IPS-18c (cell line): ENCODE results near the gene NRXN2.
A peak's percentile ranks its signal among the peaks of the same experiment; 100 is the strongest.

Source experiments
- H3K4me3 ChIP-seq: 2 replicates; pipeline ENCODE4 v1.7.0; 2013; ENCODE audit warnings: low read depth, mild to moderate bottlenecking, low read length, moderate library complexity; ENCODE audit not compliant: insufficient read depth
- H3K9me3 ChIP-seq: one replicate; pipeline ENCODE4 v1.6.1; 2013; ENCODE audit warnings: mild to moderate bottlenecking, low read length, moderate library complexity; ENCODE audit not compliant: control insufficient read depth, insufficient read depth

Gene NRXN2

GRCh38 chr11:64750361-64751054 is 27.5 kb upstream of the NRXN2 start:
- Histone ChIP-seq H3K4me3 (no peak overlapping the region), H3K9me3 (no peaks in the 10 kb centered on the region)

GRCh38 chr11:64747961-64748665 is 25.1 kb upstream of the NRXN2 start:
- Histone ChIP-seq H3K9me3 (no peaks in the 10 kb centered on the region), H3K4me3 (no peak overlapping the region)

- no peaks in the 10 kb centered on the region for H3K9me3 ChIP-seq
- no peak overlapping the region; the same call in 1 of the 2 replicates for H3K4me3 ChIP-seq
These were observed 23.5 kb upstream of the NRXN2 start for GRCh38 chr11:64746486-64746885.

GRCh38 chr11:64745521-64746328 is 22.7 kb upstream of the NRXN2 start:
- H3K9me3 ChIP-seq, result no peaks in the 10 kb centered on the region
- H3K4me3 ChIP-seq, result peak overlapping the region; percentile 65

- H3K4me3 ChIP-seq, result peak overlapping the region; percentile 65
- H3K9me3 ChIP-seq, result no peaks in the 10 kb centered on the region
These were observed 22.2 kb upstream of the NRXN2 start for GRCh38 chr11:64745189-64745520.

DNA sequence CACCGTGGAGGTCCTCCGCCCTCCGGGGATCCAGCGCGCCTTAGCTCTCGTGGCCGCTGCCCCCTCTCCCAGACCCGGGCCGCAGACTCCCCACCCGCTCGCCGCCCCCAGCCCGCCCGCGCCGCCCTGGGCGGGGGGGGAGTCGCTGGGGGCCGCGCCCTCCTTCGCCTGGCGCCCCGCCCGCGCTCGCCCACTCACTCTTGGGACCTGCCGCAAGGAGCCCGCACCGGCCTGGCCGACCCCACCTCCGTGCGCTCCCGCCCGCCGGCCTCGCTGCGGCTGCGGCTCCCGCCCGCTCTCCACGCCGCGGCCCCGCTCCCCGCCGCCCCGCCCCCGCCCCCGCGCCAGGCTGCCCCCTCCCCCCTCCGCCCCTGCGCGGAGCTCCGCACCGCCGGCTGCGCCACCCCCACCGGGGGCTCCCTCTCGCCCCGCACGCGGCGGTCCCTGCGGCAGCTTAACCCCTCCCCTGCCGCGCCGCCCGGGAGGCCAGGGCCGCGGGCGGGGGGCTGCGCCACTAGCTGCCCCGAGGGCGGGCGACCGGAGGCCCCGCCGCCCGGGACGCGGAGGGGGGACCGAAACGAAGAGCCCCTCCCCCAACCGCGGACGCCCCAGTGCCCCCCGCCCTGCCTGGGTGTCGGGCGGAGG is 21.7 kb upstream of the NRXN2 start:
- Histone ChIP-seq H3K4me3 (peak overlapping the region; percentile 65), H3K9me3 (no peaks in the 10 kb centered on the region)

GRCh38 chr11:64743591-64744543 is 20.9 kb upstream of the NRXN2 start, which contains the start of gene RASGRP2:
Gene RASGRP2, minus strand, starts transcription at chr11:64744142. Its CDS starts 1,276 bp downstream, at chr11:64742866.
- H3K9me3 ChIP-seq, result no peaks in the 10 kb centered on the region
- H3K4me3 ChIP-seq, result peak within 1 kb of the TSS; percentile 65

DNA sequence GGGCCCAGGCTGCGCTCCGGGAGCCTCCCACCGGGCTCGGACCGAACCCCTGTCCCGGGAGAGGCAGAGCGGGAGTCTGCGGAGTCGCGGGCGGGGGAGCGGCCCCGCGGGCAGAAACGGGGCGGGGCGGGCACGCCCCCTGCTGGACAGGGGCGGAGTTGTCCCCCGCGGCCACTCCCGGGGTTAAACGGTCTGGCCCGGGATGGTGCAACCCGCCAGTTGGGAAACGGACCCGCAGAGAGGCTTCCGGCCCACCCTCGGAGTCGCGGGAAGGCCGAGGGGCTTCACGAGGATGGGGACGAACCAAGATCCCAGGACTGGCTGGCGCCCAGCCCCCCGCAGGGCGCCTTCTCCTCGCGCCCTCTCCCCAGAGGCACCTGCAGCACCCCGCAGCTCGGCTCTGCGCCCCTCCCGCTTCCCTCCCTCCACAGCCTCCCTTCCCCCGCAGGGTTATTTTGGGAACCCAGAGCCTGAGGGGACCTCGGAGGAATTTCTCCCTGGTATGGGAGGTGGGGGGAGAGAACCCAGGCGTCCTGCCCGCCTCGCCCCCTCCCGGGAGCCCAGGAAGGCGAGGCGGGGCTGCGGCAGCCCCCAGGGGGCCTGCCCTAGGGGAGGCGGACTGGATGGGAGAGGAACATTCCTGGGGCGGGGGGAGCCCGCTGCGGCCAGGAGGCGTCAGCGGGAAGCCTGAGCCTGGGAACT is 20.0 kb upstream of the NRXN2 start:
- peak overlapping the region; percentile 60 for H3K4me3 ChIP-seq

GRCh38 chr11:64742087-64742888 is 19.3 kb upstream of the NRXN2 start:
- Histone ChIP-seq H3K9me3 (no peaks in the 10 kb centered on the region), H3K4me3 (peak overlapping the region; percentile 60)

More for the DNA sequence above, 20.0 kb upstream of the NRXN2 start:
- no peaks in the 10 kb centered on the region for H3K9me3 ChIP-seq

GRCh38 chr11:64741375-64742086 is 18.5 kb upstream of the NRXN2 start:
- Histone ChIP-seq H3K4me3 (peak overlapping the region; percentile 60; the same call in 1 of the 2 replicates), H3K9me3 (no peaks in the 10 kb centered on the region)

DNA sequence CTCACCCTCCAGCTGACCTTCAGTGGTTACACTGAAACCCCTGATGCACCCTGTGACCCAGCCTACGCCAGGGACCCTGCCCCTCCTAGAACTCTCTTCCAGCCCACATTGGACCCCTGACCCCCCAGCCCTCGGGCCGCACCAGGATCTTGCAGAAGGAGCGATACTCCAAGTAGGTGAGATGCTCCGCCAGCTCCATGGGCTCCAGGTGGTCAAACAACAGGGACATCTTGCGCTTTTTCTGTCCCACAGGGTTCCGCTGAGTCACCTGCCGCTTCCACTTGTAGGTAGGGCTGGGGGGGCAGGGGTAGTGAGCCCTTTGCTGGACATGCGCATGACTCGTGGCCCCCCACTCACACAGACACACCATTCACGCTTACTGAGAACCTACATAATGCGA is 16.9 kb upstream of the NRXN2 start:
- H3K4me3 ChIP-seq, result no peak overlapping the region; the same call in 1 of the 2 replicates
- no peaks in the 10 kb centered on the region for H3K9me3 ChIP-seq

- Histone ChIP-seq H3K9me3 (no peaks in the 10 kb centered on the region), H3K4me3 (no peak overlapping the region)
These were observed 13.7 kb upstream of the NRXN2 start for GRCh38 chr11:64736654-64737053.

GRCh38 chr11:64735725-64736259 is 12.8 kb upstream of the NRXN2 start:
- H3K4me3 ChIP-seq, result no peak overlapping the region
- no peaks in the 10 kb centered on the region for H3K9me3 ChIP-seq
